ENCODE measurements around the gene DAZ2. TPM values are rescaled to one million over a fixed set of nuclear protein-coding genes. Genes with fewer than 3 reads are reported as not detected.
"Not testable (repeated sequence)": the region's sequence is repeated elsewhere in the genome, so short reads cannot be mapped to it uniquely, and the experiment has no call there.

Gene DAZ2
- not detected for polyA plus RNA-seq (2012; ENCODE audit: insufficient read length, low read depth)

DNA sequence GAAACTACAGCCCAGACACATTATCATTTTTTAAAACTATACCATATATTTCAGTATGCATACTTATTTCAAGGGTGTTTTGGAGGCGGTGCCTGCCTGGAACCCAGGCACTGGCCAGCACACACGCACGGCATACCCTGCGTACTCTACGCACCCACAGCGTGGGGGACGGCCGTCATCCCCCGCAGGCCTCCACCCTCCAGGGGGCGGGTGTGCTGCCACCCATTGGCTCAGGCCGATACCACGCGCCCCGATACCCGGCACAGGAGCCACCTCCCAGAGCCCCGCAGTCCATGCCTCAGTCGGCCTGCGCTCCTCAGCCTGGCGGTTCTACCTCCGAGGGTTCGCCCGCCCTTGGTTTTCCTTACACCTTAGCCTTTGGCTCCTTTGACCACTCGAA is at the start of gene DAZ2:
Gene DAZ2 (plus strand): TSS at position 301 of the 400 bp plus-strand sequence. CDS start 208 bp downstream, outside the sequence.
- TF ChIP-seq, protein P1, sequence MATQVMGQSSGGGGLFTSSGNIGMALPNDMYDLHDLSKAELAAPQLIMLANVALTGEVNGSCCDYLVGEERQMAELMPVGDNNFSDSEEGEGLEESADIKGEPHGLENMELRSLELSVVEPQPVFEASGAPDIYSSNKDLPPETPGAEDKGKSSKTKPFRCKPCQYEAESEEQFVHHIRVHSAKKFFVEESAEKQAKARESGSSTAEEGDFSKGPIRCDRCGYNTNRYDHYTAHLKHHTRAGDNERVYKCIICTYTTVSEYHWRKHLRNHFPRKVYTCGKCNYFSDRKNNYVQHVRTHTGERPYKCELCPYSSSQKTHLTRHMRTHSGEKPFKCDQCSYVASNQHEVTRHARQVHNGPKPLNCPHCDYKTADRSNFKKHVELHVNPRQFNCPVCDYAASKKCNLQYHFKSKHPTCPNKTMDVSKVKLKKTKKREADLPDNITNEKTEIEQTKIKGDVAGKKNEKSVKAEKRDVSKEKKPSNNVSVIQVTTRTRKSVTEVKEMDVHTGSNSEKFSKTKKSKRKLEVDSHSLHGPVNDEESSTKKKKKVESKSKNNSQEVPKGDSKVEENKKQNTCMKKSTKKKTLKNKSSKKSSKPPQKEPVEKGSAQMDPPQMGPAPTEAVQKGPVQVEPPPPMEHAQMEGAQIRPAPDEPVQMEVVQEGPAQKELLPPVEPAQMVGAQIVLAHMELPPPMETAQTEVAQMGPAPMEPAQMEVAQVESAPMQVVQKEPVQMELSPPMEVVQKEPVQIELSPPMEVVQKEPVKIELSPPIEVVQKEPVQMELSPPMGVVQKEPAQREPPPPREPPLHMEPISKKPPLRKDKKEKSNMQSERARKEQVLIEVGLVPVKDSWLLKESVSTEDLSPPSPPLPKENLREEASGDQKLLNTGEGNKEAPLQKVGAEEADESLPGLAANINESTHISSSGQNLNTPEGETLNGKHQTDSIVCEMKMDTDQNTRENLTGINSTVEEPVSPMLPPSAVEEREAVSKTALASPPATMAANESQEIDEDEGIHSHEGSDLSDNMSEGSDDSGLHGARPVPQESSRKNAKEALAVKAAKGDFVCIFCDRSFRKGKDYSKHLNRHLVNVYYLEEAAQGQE (IDR thresholded peaks at IDR 0.05; ENCODE audit: insufficient read depth in 1 of 2, low read depth in 2 of 2, low read length in 2 of 2) = not testable (repeated sequence)
- not testable (repeated sequence) for TF ChIP-seq POLR2AphosphoS5 (IDR thresholded peaks at IDR 0.05; ENCODE audit: low read depth, low read length); TAF1 (IDR thresholded peaks at IDR 0.05; ENCODE audit: borderline replicate concordance, insufficient read depth, low read length)

- TF ChIP-seq TAF1 (IDR thresholded peaks at IDR 0.05; ENCODE audit: borderline replicate concordance, insufficient read depth, low read length); POLR2AphosphoS5 (IDR thresholded peaks at IDR 0.05; ENCODE audit: low read depth, low read length); FOXP2 (optimal IDR thresholded peaks at IDR 0.05; ENCODE audit: borderline replicate concordance, extremely low read depth, extremely low read length, insufficient read depth): not testable (repeated sequence)
Measured at GRCh38 chrY:23198908-23199307, 20.4 kb upstream of the DAZ2 start, which contains the start of gene DAZ1. Gene DAZ1 (minus strand): TSS chrY:23199008. CDS start chrY:23198800, 208 bp downstream.
